Upper lobe of left lung (tissue), 4 donors: Measurements from ENCODE around the gene SYT6.
"Not testable (repeated sequence)": the region's sequence is repeated elsewhere in the genome, so short reads cannot be mapped to it uniquely, and the experiment has no call there.

Experiments used
- POLR2AphosphoS5 ChIP-seq, 2 donors: sonication (generic); formaldehyde crosslinking; IDR thresholded peaks; one replicate each; pipeline ENCODE4 v1.5.1; 2017; ENCODE audit warnings: antibody characterized with exemption in 2 of 2
- TF ChIP-seq, protein P1 (sequence below), 6 experiments: fragments of 450-650 bp in 4 of 6; fragments of 200-600 bp in 2 of 6; sonication (generic) in 2 of 6; IDR thresholded peaks; one replicate each; pipeline ENCODE4 v1.5.1; 2016 to 2019; ENCODE audit warnings: antibody characterized with exemption in 6 of 6

- TF ChIP-seq, protein P1, sequence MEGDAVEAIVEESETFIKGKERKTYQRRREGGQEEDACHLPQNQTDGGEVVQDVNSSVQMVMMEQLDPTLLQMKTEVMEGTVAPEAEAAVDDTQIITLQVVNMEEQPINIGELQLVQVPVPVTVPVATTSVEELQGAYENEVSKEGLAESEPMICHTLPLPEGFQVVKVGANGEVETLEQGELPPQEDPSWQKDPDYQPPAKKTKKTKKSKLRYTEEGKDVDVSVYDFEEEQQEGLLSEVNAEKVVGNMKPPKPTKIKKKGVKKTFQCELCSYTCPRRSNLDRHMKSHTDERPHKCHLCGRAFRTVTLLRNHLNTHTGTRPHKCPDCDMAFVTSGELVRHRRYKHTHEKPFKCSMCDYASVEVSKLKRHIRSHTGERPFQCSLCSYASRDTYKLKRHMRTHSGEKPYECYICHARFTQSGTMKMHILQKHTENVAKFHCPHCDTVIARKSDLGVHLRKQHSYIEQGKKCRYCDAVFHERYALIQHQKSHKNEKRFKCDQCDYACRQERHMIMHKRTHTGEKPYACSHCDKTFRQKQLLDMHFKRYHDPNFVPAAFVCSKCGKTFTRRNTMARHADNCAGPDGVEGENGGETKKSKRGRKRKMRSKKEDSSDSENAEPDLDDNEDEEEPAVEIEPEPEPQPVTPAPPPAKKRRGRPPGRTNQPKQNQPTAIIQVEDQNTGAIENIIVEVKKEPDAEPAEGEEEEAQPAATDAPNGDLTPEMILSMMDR (IDR thresholded peaks at IDR 0.05): not testable (repeated sequence)
- not testable (repeated sequence) for TF ChIP-seq POLR2AphosphoS5 (IDR thresholded peaks at IDR 0.05)
Observed at GRCh38 chr1:114058236-114058635, 95.4 kb downstream of the SYT6 start.
